Ishikawa (cell line): ENCODE measurements around the gene MRM1.

Experiments used
- CEBPB ChIP-seq: IDR thresholded peaks from 2 replicates; pipeline ENCODE4 v1.6.1; 2012
- CREB1 ChIP-seq: IDR thresholded peaks from 2 replicates; pipeline ENCODE4 v1.6.1; 2012; ENCODE audit warnings: low read depth
- EGR1 ChIP-seq: IDR thresholded peaks from 2 replicates; pipeline ENCODE4 v1.6.1; 2012
- EP300 ChIP-seq: IDR thresholded peaks from 2 replicates; pipeline ENCODE4 v1.6.1; 2012; ENCODE audit warnings: borderline replicate concordance
- RAD21 ChIP-seq: IDR thresholded peaks from 2 replicates; pipeline ENCODE4 v1.6.1; 2012; ENCODE audit warnings: low read depth
- TAF1 ChIP-seq: IDR thresholded peaks from 2 replicates; pipeline ENCODE4 v1.6.1; 2012; ENCODE audit warnings: low read depth, mild to moderate bottlenecking
- TEAD4 ChIP-seq: IDR thresholded peaks from 2 replicates; pipeline ENCODE4 v1.6.1; 2012
- TF ChIP-seq, protein P1 (sequence below): IDR thresholded peaks from 2 replicates; pipeline ENCODE4 v1.6.1; 2012
- TF ChIP-seq, protein P2 (sequence below): IDR thresholded peaks from 2 replicates; pipeline ENCODE4 v1.6.1; 2012; ENCODE audit warnings: low read depth, mild to moderate bottlenecking

DNA sequence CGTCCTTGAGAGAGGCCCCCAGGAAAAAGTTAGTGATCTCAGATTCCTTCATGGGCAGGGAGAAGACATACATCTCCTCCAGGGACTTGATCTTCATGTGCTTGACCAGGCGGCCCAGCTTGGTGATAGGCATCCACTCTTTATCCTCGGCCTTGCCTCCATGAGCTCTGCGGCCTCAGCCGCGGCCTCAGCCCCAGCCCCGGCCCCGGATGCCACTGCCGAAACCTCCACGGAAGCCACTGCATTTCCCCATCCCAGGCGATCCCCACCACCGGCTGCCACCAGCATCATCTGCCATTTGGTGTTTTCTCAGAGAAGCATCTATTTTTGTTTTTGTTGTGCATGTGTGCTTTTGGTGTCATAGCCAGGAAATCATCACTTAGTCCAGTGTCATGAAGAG is 26.4 kb upstream of the MRM1 start:
- no peak for TF ChIP-seq TEAD4
- no peak for TF ChIP-seq RAD21
- TF ChIP-seq, protein P1, sequence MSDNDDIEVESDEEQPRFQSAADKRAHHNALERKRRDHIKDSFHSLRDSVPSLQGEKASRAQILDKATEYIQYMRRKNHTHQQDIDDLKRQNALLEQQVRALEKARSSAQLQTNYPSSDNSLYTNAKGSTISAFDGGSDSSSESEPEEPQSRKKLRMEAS = no peak
- TF ChIP-seq CREB1 = no peak
- TF ChIP-seq EP300 = no peak
- TF ChIP-seq EGR1 = no peak
- no peak for TF ChIP-seq TAF1
- TF ChIP-seq, protein P2, sequence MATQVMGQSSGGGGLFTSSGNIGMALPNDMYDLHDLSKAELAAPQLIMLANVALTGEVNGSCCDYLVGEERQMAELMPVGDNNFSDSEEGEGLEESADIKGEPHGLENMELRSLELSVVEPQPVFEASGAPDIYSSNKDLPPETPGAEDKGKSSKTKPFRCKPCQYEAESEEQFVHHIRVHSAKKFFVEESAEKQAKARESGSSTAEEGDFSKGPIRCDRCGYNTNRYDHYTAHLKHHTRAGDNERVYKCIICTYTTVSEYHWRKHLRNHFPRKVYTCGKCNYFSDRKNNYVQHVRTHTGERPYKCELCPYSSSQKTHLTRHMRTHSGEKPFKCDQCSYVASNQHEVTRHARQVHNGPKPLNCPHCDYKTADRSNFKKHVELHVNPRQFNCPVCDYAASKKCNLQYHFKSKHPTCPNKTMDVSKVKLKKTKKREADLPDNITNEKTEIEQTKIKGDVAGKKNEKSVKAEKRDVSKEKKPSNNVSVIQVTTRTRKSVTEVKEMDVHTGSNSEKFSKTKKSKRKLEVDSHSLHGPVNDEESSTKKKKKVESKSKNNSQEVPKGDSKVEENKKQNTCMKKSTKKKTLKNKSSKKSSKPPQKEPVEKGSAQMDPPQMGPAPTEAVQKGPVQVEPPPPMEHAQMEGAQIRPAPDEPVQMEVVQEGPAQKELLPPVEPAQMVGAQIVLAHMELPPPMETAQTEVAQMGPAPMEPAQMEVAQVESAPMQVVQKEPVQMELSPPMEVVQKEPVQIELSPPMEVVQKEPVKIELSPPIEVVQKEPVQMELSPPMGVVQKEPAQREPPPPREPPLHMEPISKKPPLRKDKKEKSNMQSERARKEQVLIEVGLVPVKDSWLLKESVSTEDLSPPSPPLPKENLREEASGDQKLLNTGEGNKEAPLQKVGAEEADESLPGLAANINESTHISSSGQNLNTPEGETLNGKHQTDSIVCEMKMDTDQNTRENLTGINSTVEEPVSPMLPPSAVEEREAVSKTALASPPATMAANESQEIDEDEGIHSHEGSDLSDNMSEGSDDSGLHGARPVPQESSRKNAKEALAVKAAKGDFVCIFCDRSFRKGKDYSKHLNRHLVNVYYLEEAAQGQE = no peak
- TF ChIP-seq CEBPB = no peak
